Activated T-cell treated with anti-CD3 and anti-CD28 coated beads for 4 hours (primary cell): Measurements from ENCODE around the gene STX10.

Experiments
- DNase-seq: peaks from one replicate; pipeline ENCODE4 v3.0.0-alpha.2; 2020

STX10 gene

DNA sequence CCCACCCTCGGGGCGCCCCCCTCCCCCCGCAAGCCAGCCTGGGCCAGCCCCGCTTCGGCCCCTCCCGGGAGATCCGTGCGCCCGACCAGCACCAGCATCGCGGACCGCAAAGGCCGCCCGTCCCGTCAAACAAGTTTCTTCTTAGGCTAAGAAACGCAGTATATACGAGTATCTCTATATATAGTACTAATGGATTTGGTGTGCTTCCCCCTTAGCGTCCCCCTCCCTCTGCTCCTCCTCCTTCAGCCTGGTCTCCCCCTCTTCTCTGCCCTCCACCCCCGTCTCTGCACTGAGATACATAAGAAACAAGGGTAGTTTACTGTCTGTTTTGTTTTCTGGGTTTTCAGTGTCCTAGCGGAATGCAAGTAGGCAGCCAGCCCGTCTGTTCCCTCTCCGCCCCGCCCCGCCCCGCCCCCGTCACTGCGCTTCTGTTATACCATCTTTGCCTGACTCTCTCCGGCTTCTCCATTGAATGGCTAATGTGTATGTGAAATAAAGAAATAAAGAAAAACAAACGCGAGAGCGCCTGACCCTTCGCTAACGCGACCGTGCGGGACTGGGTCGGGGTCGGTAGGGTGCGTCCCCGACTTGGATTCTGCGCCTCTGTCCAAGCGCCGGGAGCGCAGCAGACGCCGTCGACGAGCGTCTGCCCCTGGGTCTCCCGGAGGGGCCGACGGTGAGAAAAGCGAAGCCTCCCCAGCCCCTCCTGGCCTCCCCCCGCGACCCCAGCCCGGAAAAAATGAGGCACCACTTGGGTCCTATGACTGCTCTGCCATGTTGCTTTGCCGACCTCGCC is 51.7 kb downstream of the STX10 start:
- no peak for DNase-seq

DNA sequence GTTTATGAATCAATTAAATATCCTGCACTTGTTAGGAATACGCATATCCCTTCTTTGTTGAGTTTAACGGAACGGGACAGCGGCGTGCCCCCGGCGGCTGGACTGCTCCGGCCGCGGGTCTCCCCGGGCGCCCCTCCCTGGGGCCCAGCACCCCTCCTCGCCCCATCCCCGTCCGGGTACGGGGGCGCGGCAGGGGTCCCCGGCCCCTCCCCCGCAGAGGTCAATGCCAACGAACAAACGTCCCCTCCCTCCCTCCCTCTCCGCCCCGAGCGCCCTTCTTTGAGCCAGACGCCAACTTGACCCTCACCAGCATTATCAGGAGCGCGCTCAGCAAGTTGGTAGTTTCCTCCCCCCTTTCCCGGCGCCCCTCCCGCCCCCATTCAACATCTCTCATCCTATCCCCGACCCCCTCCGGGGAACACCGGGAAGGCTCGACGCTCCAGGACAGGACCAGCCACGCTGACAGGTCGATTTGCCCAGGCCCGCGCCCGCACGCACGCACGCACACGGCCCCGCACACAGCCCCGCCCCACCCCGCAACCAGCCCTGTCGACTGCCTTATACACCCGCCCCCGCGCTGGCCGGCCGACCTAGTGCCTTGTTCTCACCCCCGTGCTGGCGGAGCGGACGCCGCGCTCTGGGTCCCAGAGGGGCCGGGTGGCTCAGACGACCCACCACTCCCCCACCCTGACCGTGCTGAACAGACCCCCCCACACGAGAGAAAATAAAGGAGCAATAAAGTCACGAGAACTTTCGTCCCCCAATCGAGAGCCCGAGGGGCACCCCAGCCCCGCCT is 52.5 kb downstream of the STX10 start:
- DNase-seq = no peak

DNA sequence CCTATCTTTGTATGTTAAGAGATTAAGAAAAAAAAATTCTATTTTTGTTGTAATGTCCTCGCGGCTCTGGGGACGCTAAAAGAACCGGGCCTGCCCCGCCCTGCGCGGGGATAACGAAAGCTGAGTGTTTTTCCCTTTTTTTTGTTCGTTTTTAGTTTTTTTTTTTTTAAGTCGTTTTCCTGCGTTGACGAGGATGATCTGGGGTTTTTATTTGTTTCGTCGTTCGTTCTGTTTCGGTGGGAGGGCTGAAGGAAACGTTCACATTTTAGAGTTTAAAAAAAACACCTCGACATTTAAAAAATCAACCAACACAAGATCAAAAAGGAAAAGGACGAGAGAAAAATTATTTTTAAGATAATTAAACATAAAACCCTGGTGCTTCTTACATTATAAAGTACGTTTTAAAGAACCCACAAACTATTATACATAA is 53.1 kb downstream of the STX10 start:
- DNase-seq = no peak

DNA sequence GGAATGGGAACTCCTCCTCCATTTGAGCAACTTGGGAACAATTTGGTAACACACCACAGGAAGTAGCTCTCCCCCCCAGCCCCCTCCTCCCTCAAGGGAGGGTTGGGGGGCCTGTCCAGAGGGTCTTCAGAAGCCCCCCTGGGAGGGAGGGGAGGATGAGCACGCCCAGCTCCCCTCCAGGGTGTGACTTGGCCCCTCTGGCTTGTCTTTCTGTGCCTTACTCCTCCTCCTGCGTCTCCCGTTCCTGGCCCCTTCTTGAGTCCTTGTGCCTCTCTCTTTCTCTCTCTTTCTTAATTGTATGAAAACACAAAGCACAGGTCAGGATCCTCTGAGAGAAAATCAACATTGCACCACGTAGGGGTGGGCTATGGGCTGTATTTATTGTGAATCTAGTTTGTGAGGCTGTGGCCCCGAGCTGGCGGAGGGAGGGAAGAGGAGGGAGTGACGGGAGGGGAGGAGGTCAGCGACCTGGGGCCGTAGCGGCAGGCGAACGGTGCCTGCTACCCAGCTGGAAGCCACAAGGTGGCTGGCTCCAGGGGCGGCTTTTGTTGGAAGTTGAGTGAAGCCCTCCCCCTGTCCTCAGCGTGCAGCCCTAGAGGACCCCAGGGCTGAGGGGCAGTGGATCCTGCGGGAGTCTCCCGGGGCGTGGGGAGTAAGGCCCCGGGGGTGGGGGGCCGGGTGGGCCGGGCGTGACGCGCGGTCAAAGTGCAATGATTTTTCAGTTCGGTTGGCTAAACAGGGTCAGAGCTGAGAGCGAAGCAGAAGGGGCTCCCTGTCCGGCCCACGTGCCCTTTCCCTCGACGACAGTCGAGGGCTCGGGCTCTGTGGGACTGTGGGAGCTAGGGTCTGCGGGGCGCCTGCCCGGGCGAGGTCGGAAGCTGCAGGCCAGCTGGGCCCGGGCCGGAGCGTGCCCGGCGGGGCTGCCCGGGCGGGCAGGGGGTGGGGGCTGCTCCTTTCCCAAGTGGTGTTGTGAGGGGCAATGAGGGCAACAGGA is 53.9 kb downstream of the STX10 start:
- DNase-seq = no peak

DNA sequence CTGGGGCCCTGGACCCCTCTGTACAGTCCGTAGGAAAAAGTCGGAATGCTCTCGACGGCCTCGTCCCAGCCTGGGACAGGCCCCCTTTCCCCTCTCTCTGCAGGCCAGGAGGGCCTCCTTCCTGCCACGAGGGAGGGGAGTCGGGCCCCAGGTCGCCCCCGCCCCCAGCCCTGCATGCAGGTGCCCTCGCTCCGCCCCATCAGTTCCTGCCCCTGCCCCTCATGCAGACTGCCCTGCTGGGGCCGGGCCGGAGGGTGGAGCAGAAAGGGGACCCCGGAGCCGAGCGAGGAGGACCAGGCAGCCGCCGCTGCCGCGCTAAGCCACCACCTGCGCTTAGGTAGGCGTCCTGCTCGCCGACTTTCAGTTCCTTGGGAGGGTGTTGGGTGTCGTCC is 54.8 kb downstream of the STX10 start:
- DNase-seq = no peak

DNA sequence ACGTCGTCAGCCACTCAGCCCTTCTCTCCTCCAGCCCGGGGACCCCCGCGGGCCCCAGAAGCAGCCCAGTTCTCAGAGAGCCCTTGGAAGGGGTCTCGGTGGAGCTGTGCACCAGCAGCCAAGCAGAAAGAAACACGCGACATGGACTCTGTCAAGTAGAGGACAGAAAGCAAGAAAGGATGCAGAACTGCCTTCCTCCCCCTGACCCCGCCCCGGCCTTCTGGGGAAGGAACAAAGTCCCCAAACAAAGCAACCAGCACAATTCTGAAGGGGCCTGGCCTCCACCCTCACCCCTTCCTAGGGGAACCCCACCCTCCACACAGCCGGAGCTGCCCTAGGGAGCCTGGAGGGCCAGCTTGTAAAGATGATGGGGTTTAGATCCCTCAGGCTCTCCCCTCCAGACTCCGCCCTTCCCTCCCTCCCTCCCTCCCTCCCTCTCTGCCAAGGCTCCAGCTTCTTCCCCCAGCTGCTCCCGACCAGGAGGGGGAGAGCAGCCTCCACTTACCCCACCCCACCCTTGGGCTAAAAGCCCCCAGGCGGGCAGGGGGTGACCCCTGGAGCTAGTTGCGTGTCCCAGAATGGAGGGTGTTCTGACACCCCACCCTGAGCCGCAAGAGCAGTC is 55.3 kb downstream of the STX10 start:
- DNase-seq = no peak

DNA sequence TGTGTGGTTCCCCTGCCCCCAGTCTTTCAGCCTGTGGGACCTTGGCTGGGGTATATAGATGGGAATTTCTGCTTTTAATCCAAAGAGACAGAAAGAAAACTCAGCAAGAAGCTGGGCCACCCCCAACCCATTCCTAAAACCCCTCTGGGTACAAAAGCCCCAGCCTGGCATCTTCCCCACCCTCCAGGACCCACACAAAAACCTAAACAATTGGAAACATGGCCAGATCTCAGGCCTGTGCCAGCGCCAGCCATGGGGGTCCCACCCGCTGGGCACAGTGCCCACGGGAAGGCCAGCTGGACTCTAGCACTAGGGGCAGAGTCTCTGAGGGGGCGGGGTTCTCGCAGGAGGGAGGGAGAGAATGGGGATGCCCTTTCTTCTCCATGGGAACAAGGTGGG is 56.1 kb downstream of the STX10 start:
- no peak for DNase-seq
